GM12892 (cell line): Measurements from ENCODE around the gene UST.

Source experiments
- POLR2A ChIP-seq: IDR thresholded peaks from 2 replicates; pipeline ENCODE4 v1.6.1; 2011; ENCODE audit warnings: low read depth, low read length, control low read depth
- TAF1 ChIP-seq: IDR thresholded peaks from 2 replicates; pipeline ENCODE4 v1.6.1; 2011; ENCODE audit warnings: low read depth, mild to moderate bottlenecking, control low read depth, low read length, borderline replicate concordance

GRCh38 chr6:149025061-149025460 lies 278.2 kb downstream of the UST start:
- TF ChIP-seq TAF1 (no peak), POLR2A (no peak)
